ENCODE data around the gene ACKR1.
A peak's percentile ranks its signal among the peaks of the same experiment; 100 is the strongest.

Gene ACKR1

GRCh38 chr1:159171688-159172501 lies 32.8 kb upstream of the ACKR1 start:
- Histone ChIP-seq H3K9ac (ENCODE audit: low read depth in 1 of 2, low read length in 2 of 2) (no peak overlapping the region), H3K4me1 (ENCODE audit: control insufficient read depth in 1 of 2, insufficient read depth in 2 of 2, low read length in 2 of 2) (no peaks in the 10 kb centered on the region), H3K36me3 (ENCODE audit: control insufficient read depth in 1 of 2, insufficient read depth in 2 of 2, low read length in 2 of 2) (no peaks in the 10 kb centered on the region), H3K27ac (ENCODE audit: low read depth, low read length) (no peak overlapping the region), H3K27me3 (ENCODE audit: control insufficient read depth in 1 of 2, insufficient read depth in 2 of 2, low read length in 2 of 2) (peaks cover 12 to 15% of the 10 kb centered on the region in 2 donors), H3K4me3 (ENCODE audit: low read depth in 1 of 2, low read length in 2 of 2) (peak overlapping the region in 1 of 2 donors; percentile 9), H3K9me3 (ENCODE audit: control insufficient read depth in 1 of 2, low read length in 2 of 2) (no peaks in the 10 kb centered on the region)

- Histone ChIP-seq H3K9me3 (ENCODE audit: control insufficient read depth in 1 of 2, low read length in 2 of 2) (no peaks in the 10 kb centered on the region), H3K4me3 (ENCODE audit: low read depth in 1 of 2, low read length in 2 of 2) (no peak overlapping the region), H3K36me3 (ENCODE audit: control insufficient read depth in 1 of 2, insufficient read depth in 2 of 2, low read length in 2 of 2) (no peaks in the 10 kb centered on the region), H3K27ac (ENCODE audit: low read depth, low read length) (no peak overlapping the region), H3K27me3 (ENCODE audit: control insufficient read depth in 1 of 2, insufficient read depth in 2 of 2, low read length in 2 of 2) (peaks cover 12 to 15% of the 10 kb centered on the region in 2 donors), H3K4me1 (ENCODE audit: control insufficient read depth in 1 of 2, insufficient read depth in 2 of 2, low read length in 2 of 2) (no peaks in the 10 kb centered on the region), H3K9ac (ENCODE audit: low read depth in 1 of 2, low read length in 2 of 2) (no peak overlapping the region)
These were observed 31.9 kb upstream of the ACKR1 start for GRCh38 chr1:159172614-159173291.

DNA sequence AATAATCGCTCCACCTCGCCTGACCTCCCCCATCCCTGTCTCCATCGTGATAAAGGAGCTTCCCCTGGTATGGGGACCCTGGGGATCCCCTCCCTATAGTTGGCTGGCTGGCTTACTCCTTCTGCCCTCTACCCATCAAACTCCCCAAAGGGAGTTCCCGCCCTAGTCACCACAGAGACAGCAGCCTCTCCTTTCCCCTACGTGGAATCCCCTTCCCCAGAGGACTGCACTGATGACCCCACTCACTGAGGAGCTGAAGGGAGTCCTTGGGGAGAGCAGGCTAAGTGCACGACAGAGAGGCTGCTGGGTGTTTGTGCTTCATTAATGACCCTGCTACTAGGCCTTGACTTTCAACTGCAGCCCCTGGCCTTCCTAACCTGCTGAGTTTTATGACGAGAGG lies 31.4 kb upstream of the ACKR1 start:
- Histone ChIP-seq H3K36me3 (ENCODE audit: control insufficient read depth in 1 of 2, insufficient read depth in 2 of 2, low read length in 2 of 2) (no peaks in the 10 kb centered on the region), H3K27me3 (ENCODE audit: control insufficient read depth in 1 of 2, insufficient read depth in 2 of 2, low read length in 2 of 2) (peaks cover 10 to 12% of the 10 kb centered on the region in 2 donors), H3K4me1 (ENCODE audit: control insufficient read depth in 1 of 2, insufficient read depth in 2 of 2, low read length in 2 of 2) (no peaks in the 10 kb centered on the region), H3K27ac (ENCODE audit: low read depth, low read length) (no peak overlapping the region), H3K9me3 (ENCODE audit: control insufficient read depth in 1 of 2, low read length in 2 of 2) (no peaks in the 10 kb centered on the region), H3K9ac (ENCODE audit: low read depth in 1 of 2, low read length in 2 of 2) (no peak overlapping the region), H3K4me3 (ENCODE audit: low read depth in 1 of 2, low read length in 2 of 2) (no peak overlapping the region)

DNA sequence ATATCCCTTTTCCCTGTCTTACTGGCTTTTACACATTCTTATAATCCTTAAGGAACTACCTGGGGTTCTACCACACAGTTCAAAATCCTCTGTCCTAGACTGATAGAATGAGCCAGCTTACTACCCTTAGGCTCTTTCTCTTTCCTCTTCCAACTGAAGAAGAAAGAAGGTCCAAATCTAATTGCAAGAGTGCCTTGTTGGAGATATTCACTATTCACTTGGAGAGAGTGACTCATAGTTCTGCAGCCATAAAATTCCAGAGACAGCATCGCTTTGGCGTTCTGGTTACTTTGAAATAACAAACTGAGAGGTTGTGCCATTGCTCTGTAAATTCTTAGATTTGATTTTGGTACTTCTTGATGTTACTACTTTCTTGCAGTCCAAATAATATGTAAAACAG lies 29.1 kb upstream of the ACKR1 start:
- H3K4me3 ChIP-seq (ENCODE audit: low read depth in 1 of 2, low read length in 2 of 2): no peak overlapping the region
- H3K36me3 ChIP-seq (ENCODE audit: control insufficient read depth in 1 of 2, insufficient read depth in 2 of 2, low read length in 2 of 2): no peaks in the 10 kb centered on the region
- H3K4me1 ChIP-seq (ENCODE audit: control insufficient read depth in 1 of 2, insufficient read depth in 2 of 2, low read length in 2 of 2): no peaks in the 10 kb centered on the region
- H3K27ac ChIP-seq (ENCODE audit: low read depth, low read length): no peak overlapping the region
- peaks cover 8 to 9% of the 10 kb centered on the region in 2 donors for H3K27me3 ChIP-seq (ENCODE audit: control insufficient read depth in 1 of 2, insufficient read depth in 2 of 2, low read length in 2 of 2)
- H3K9me3 ChIP-seq (ENCODE audit: control insufficient read depth in 1 of 2, low read length in 2 of 2): no peaks in the 10 kb centered on the region
- H3K9ac ChIP-seq (ENCODE audit: low read depth in 1 of 2, low read length in 2 of 2): no peak overlapping the region

GRCh38 chr1:159177272-159177907 lies 27.3 kb upstream of the ACKR1 start:
- no peaks in the 10 kb centered on the region for H3K36me3 ChIP-seq (ENCODE audit: control insufficient read depth in 1 of 2, insufficient read depth in 2 of 2, low read length in 2 of 2)
- peaks cover 0 to 2% of the 10 kb centered on the region in 2 donors for H3K27me3 ChIP-seq (ENCODE audit: control insufficient read depth in 1 of 2, insufficient read depth in 2 of 2, low read length in 2 of 2)
- H3K4me1 ChIP-seq (ENCODE audit: control insufficient read depth in 1 of 2, insufficient read depth in 2 of 2, low read length in 2 of 2): no peaks in the 10 kb centered on the region
- no peak overlapping the region for H3K9ac ChIP-seq (ENCODE audit: low read depth in 1 of 2, low read length in 2 of 2)
- H3K4me3 ChIP-seq (ENCODE audit: low read depth in 1 of 2, low read length in 2 of 2): no peak overlapping the region
- H3K27ac ChIP-seq (ENCODE audit: low read depth, low read length): no peak overlapping the region
- no peaks in the 10 kb centered on the region for H3K9me3 ChIP-seq (ENCODE audit: control insufficient read depth in 1 of 2, low read length in 2 of 2)

- Histone ChIP-seq H3K9me3 (ENCODE audit: control insufficient read depth in 1 of 2, low read length in 2 of 2) (no peaks in the 10 kb centered on the region), H3K36me3 (ENCODE audit: control insufficient read depth in 1 of 2, insufficient read depth in 2 of 2, low read length in 2 of 2) (no peaks in the 10 kb centered on the region), H3K27me3 (ENCODE audit: control insufficient read depth in 1 of 2, insufficient read depth in 2 of 2, low read length in 2 of 2) (no peaks in the 10 kb centered on the region), H3K27ac (ENCODE audit: low read depth, low read length) (no peak overlapping the region), H3K9ac (ENCODE audit: low read depth in 1 of 2, low read length in 2 of 2) (no peak overlapping the region), H3K4me3 (ENCODE audit: low read depth in 1 of 2, low read length in 2 of 2) (no peak overlapping the region), H3K4me1 (ENCODE audit: control insufficient read depth in 1 of 2, insufficient read depth in 2 of 2, low read length in 2 of 2) (no peaks in the 10 kb centered on the region)
These were observed 24.8 kb upstream of the ACKR1 start for GRCh38 chr1:159179906-159180305.

GRCh38 chr1:159180516-159180915 lies 24.2 kb upstream of the ACKR1 start:
- H3K27ac ChIP-seq (ENCODE audit: low read depth, low read length): no peak overlapping the region
- no peaks in the 10 kb centered on the region for H3K27me3 ChIP-seq (ENCODE audit: control insufficient read depth in 1 of 2, insufficient read depth in 2 of 2, low read length in 2 of 2)
- no peak overlapping the region for H3K9ac ChIP-seq (ENCODE audit: low read depth in 1 of 2, low read length in 2 of 2)
- H3K9me3 ChIP-seq (ENCODE audit: control insufficient read depth in 1 of 2, low read length in 2 of 2): no peaks in the 10 kb centered on the region
- H3K4me1 ChIP-seq (ENCODE audit: control insufficient read depth in 1 of 2, insufficient read depth in 2 of 2, low read length in 2 of 2): no peaks in the 10 kb centered on the region
- no peaks in the 10 kb centered on the region for H3K36me3 ChIP-seq (ENCODE audit: control insufficient read depth in 1 of 2, insufficient read depth in 2 of 2, low read length in 2 of 2)
- no peak overlapping the region for H3K4me3 ChIP-seq (ENCODE audit: low read depth in 1 of 2, low read length in 2 of 2)

DNA sequence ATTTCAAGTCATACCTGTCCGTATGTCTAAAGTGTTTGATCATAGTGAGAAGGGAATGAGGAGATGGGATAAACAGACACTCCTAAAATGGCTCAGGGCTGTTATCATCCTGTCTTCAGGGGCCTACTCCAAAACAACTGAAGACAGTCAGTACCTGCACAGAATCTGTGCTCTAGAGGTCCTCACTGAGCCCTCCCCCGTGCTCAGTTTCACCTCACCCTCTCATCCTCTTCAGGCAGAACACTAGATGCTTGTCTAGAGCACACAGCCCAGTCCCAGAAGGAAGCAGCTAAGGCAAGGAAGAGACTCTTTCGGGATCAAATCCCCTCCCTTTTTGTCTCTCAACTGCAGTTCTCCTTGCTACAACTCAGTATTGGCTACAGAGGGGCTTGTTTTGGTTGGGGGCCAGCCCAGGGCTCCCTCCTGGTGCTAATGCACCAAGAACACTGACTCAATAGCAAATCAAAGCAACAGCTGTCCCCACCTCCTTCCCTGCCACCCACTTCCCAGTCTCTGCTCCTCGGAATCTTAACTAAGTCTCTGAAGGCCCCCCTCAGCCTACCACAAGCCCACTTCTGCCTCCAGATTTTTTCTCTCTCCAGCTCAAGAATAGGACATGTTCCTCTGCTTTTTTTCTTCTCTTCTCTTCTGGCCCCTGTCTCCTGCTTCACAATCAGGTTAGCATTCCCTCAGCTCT lies 23.2 kb upstream of the ACKR1 start:
- Histone ChIP-seq H3K27me3 (ENCODE audit: control insufficient read depth in 1 of 2, insufficient read depth in 2 of 2, low read length in 2 of 2) (peaks cover 0 to 3% of the 10 kb centered on the region in 2 donors), H3K9ac (ENCODE audit: low read depth in 1 of 2, low read length in 2 of 2) (no peak overlapping the region), H3K36me3 (ENCODE audit: control insufficient read depth in 1 of 2, insufficient read depth in 2 of 2, low read length in 2 of 2) (no peaks in the 10 kb centered on the region), H3K4me1 (ENCODE audit: control insufficient read depth in 1 of 2, insufficient read depth in 2 of 2, low read length in 2 of 2) (no peaks in the 10 kb centered on the region), H3K27ac (ENCODE audit: low read depth, low read length) (no peak overlapping the region), H3K9me3 (ENCODE audit: control insufficient read depth in 1 of 2, low read length in 2 of 2) (no peaks in the 10 kb centered on the region), H3K4me3 (ENCODE audit: low read depth in 1 of 2, low read length in 2 of 2) (no peak overlapping the region)

DNA sequence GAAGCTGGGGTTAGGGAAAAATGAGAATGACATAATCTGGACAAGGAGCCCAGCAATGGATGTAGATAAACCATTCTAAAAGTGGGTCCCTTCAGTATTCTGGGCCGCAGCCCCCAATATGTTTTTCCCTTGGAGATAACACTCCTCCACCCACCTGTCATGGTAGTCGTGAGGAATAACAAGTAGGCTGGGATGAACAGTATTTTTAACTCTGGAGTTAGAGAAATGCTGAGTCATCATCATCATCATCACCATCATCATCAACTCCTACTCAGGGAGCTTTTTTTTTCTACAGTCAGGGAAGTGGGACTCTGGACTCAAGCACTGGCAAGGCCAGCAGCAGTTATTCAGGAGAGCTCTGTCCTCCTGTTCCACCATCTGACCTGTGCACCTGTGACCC lies 20.5 kb upstream of the ACKR1 start:
- H3K4me3 ChIP-seq (ENCODE audit: low read depth in 1 of 2, low read length in 2 of 2): no peak overlapping the region
- no peak overlapping the region for H3K9ac ChIP-seq (ENCODE audit: low read depth in 1 of 2, low read length in 2 of 2)
- peaks cover 9 to 22% of the 10 kb centered on the region in 2 donors for H3K27me3 ChIP-seq (ENCODE audit: control insufficient read depth in 1 of 2, insufficient read depth in 2 of 2, low read length in 2 of 2)
- H3K36me3 ChIP-seq (ENCODE audit: control insufficient read depth in 1 of 2, insufficient read depth in 2 of 2, low read length in 2 of 2): no peaks in the 10 kb centered on the region
- no peaks in the 10 kb centered on the region for H3K4me1 ChIP-seq (ENCODE audit: control insufficient read depth in 1 of 2, insufficient read depth in 2 of 2, low read length in 2 of 2)
- no peak overlapping the region for H3K27ac ChIP-seq (ENCODE audit: low read depth, low read length)
- no peaks in the 10 kb centered on the region for H3K9me3 ChIP-seq (ENCODE audit: control insufficient read depth in 1 of 2, low read length in 2 of 2)

DNA sequence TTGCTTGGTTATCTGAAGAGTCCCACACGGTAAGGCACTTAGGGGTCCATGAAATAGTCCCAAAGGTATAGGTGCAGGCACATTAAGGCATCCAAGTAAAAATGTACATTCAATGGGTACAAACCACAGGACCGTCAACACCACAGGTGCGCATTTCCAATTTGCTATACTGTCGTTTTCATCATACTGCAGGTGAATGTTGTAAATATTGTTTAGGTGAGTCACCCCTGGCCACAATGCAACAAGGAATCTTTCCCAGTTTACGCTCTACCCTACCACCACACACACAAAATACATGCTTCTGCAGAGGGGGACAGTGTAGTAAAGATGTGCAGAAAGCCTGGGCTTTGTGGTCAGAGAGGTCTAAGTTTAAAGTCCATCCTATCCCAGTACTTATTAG lies 19.6 kb upstream of the ACKR1 start:
- Histone ChIP-seq H3K4me3 (ENCODE audit: low read depth in 1 of 2, low read length in 2 of 2) (no peak overlapping the region), H3K9me3 (ENCODE audit: control insufficient read depth in 1 of 2, low read length in 2 of 2) (no peaks in the 10 kb centered on the region), H3K27me3 (ENCODE audit: control insufficient read depth in 1 of 2, insufficient read depth in 2 of 2, low read length in 2 of 2) (peaks cover 16 to 30% of the 10 kb centered on the region in 2 donors), H3K4me1 (ENCODE audit: control insufficient read depth in 1 of 2, insufficient read depth in 2 of 2, low read length in 2 of 2) (no peaks in the 10 kb centered on the region), H3K36me3 (ENCODE audit: control insufficient read depth in 1 of 2, insufficient read depth in 2 of 2, low read length in 2 of 2) (no peaks in the 10 kb centered on the region), H3K27ac (ENCODE audit: low read depth, low read length) (no peak overlapping the region), H3K9ac (ENCODE audit: low read depth in 1 of 2, low read length in 2 of 2) (no peak overlapping the region)

Measured in duodenal mucosa (tissue), 2 donors.